ENCODE measurements around the gene ADAM12.

- TF ChIP-seq CTCF (IDR thresholded peaks at IDR 0.05) (no peak), POLR2A (IDR thresholded peaks at IDR 0.05) (no peak)
These were observed 186.7 kb downstream of the ADAM12 start for GRCh38 chr10:126201603-126202002.

Measured in uterus (tissue), 2 donors.